Activated T-cell treated with anti-CD3 and anti-CD28 coated beads, Interleukin-2, amount 50 U/mL, for 1 hour (primary cell): ENCODE results near the gene ZNF692.
A peak's percentile ranks its signal among the peaks of the same experiment; 100 is the strongest.
"Not testable (repeated sequence)": the region's sequence is repeated elsewhere in the genome, so short reads cannot be mapped to it uniquely, and the experiment has no call there.

Source experiments
- DNase-seq: peaks from one replicate; pipeline ENCODE4 v3.0.0-alpha.2; 2020

Gene ZNF692

DNA sequence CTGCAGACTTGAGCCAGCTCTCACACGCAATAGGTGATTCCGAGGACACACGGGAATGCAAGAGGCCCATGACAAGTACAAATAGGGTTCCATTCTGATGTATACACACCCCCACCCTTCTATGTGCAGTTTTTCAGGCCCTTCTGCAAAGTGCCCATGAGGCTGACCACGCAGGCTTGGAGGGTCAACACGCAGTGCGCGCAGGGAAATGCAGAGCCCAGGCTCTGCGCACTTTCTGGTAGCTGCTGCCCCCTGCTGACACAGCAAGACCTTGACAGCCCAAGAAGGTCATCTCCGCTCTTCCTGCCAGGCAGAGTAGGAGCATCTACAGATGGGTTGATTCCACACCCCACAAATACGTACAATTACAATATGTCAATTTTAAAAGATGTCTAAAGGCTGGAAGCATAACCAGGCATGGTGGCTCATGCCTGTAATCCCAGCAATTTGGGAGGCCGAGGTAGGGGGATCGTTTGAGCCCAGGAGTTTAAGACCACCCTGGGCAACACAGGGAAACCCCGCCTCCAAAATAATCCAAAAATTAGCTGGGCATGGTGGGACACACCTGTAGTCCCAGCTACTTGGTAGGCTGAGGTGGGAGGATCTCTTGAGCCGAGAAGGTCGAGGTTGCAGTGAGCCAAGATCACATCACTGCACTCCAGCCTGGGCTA lies 51.7 kb downstream of the ZNF692 start:
- DNase-seq = peak; percentile 58

DNA sequence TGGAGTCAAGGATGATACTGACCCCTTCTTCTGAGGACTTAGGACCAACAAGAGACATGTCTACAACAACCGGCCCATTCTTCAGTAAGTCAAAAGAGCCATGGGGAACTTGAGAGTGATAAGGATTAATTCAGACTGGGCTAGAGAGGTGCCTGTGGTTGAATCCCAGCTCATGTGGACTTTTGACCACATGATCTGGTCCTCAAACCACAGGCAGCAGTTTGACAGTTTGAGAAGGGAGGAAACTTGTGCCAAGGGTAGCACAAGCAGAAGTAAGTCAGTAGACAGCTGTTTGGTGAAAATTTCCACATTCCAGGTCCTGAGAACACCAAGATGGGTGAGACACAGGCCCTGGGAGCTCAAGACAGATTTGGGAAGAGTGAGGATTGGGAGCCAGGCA lies 53.0 kb downstream of the ZNF692 start:
- DNase-seq = no peak

- DNase-seq = no peak
Measured at GRCh38 chr1:248804771-248805681, 53.9 kb downstream of the ZNF692 start.

- DNase-seq = not testable (repeated sequence)
Measured at GRCh38 chr1:248803501-248803900, 55.4 kb downstream of the ZNF692 start.

DNA sequence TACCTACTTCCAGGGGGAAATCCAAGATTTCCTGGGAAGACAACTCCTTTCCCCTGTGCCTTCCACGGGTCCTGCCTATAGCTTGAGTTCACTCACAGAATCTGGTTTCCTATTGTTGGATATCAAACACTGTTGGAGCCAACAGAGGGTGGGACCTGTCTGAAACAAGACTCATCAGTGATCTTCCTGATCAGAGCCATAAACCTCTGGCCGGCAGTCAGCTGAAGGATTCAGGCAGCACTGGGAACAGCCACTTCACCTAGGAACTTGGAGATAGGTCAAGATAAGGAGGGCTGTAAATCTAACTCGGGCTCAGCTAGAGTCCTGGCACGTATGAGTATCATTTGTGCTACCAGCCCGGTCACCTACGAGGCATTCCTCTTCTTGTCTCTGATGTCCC lies 56.4 kb downstream of the ZNF692 start:
- DNase-seq = no peak

DNA sequence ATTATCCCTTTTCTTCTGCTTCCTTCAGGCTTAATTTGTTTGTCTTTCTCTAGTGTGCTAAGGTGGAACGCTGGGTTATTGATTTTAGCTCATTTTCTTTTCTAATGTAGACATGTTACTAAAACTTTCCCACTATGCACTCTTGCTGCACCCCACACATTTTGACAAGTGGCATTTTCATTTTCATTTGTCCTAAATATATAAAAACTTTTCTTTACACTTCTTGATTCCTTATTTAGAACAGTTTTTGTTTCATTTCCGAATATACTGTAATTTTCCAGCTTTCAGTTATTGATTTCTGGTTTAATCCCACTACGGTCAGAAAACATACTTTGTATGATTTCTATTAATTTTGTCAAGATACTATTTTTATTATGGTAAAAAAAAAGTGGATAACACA lies 58.4 kb downstream of the ZNF692 start:
- DNase-seq = no peak
